Endometrial microvascular endothelial cells (primary cell): Measurements from ENCODE around the gene FLNB. TPM values are rescaled to one million over a fixed set of nuclear protein-coding genes. Genes with fewer than 3 reads are reported as not detected.

Source experiments
- in situ Hi-C: cut with HindIII; loops from 2 replicates; pipeline ENCODE4 v1.10.0; 2017; ENCODE audit warnings: low sequenced_read_pairs, low pct_unique_long_range_greater_than_20kb; ENCODE audit errors: inconsistent ontology term
- total RNA-seq: library from RNA; depleted of rRNA; stranded (reverse); fragments of >200 nt; gene quantifications from one replicate; pipeline ENCODE4 v1.2.3, GENCODE V29; 2015; ENCODE audit errors: inconsistent ontology term

The FLNB gene
- total RNA-seq, 1 donor from 2014 or later: 503 TPM

- in situ Hi-C loops: no loop called here
Observed at GRCh38 chr3:58063022-58063815, 55.0 kb downstream of the FLNB start.

DNA sequence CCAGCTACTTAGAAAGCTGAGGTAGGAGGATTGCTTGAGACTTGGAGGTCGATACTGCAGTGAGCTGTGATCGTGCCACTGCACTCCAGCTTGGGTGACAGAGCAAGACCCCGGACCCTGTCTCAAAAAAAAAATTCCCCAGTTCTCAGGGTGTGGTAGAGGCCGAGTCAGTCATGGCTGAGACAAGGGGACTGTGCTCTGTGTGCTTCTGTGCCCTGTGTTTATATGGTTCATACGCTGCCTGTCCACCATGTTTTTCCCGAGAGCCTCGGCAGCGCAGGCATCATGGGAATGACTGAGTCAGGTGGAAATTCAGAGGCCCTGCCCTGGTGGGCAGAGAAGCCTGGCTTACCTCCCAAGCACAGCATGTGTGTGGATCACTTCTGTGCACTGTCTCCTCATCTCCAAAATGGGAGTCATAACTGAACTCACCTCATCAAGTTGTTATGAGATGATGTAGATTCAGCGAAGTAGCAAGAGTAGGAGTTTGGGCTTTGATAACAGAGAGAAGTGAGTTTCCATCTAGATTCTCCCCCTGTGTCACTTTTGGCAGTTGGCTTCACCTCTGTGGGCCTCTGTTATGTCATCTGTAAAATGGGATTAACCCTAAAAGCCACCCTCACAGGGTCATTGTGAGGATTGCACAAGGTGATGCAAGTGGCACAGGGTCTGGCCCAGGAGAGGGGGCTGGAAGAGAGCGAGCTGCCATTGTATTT, 56.9 kb downstream of the FLNB start:
- in situ Hi-C loops: no loop called here

- in situ Hi-C loops: no loop called here
Observed at GRCh38 chr3:58065700-58066167, 57.5 kb downstream of the FLNB start.

DNA sequence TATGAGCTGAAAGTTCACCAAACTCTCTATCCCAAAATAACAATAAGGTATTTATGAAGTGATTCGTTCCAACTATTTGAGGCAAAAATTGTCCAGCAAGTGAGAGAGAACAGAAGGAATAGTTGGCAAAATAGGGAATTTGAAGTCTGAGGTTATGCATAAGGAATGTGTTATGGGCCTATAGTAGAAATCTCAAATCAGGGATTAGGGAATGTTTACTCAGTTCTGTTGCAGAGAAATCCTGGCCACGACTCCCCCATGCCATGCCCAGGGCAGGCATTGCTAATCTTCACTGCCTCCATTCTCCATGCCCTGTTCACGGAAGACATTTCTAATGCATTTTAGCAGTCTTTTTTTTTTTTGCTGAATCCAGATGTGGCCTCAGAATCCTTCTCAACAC, 58.6 kb downstream of the FLNB start:
- in situ Hi-C loops: no loop called here

DNA sequence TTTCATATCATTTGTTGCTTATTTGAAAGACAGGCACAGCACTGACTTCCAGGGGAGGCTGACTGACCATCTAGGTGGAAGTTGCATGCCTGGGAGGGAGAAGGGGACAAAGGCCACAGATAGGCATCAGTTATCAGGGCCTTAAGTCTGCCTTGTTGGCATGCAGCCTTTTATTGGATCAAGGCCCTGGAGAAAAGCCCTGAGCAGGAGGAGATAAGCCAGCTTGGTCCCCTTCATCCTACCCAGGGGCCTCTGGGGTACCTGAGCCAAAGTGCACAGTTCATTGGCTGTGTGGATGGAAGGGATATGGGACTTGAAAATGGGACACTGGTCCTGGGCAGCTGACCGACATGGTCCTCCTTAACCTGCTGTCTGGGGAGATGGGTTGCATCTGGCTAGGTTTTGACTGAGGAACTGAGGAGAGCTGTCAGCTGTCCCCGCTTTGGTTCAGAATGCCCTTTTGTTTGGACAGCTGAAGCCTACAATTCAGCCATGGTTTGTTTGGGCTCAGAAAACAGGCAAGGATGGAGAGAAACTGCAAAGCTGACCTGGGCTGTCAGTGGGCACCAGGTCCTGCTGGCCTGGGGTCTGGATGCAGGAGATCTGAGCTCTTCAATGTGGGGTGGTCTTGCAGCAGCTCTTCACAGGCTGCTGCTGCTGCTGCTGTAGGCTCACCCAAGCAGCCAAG, 60.0 kb downstream of the FLNB start:
- in situ Hi-C loops: no loop called here

- in situ Hi-C loops: no loop called here
Observed at GRCh38 chr3:58071480-58071971, 63.3 kb downstream of the FLNB start.

DNA sequence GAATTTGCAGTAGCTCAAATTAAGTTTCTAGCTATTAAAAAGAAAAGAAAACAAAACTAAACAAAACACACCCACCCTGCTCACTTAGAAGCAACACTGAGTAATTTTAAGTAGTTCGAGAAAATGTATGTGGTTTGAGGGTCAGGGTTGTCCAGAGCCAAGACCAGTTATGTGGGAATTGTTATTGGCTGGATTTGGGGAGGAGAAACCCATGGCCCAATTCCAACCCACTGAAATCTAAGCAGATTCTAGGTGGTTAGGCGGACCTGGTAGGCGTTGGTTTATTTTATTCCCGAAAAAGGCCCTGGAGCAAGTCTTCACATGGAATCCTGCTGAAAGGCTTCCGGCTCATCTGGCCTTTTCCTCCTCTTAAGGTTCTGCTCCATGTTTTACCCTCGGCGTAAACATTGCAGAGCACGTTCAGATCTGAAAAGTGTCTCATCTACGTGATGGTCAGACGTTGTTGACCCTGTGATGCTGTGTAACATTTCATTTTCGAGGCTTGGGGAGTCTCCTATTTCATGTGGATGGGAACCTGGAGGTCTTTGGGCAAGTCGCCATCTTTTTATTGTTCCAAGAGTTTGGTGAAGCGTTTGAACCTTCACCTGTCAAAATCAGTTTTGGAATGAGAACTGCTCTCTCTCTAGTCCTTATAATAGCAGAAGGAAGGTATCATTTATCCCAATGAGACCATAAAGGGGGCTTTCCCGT, 64.0 kb downstream of the FLNB start:
- in situ Hi-C loops: no loop called here

- in situ Hi-C loops: no loop called here
Observed at GRCh38 chr3:58072763-58073130, 64.5 kb downstream of the FLNB start.

DNA sequence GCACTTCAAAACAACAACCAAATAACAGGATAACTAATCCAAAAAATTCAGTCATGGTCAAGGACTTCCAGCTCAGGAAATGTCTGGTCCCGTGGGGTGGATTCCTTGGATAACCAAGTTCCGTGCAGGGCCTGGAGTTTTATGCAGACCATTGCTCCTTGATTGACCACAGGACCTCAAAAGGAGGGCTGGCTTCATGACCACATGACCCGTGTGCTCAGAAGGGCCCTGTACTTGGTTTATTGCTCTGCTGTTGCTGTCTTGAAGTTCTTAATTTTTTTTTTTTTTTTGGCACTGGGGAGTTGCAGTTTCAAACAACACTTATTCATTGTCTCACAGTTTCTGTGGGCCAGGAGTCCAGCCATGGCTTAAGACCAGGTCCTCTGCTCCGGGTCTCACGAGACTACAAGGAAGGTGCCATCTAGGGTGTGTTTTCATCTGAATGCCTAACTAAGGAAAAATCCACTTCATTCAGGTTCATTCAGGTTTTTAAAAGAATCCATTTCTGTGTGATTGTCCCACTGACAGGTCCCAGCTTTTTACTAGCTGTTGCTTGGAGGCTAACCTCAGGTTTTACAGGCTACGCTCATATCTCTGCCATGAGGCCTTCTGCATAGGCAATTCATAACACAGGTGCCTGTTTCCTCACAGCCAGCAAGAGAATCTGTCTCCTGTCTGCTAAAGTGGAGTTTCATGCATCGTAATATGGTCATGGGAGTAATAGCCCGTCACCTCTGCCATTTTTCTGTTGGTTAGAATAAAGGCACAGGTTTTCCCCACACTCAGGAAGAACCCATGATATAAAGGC, 65.3 kb downstream of the FLNB start:
- in situ Hi-C loops: no loop called here

DNA sequence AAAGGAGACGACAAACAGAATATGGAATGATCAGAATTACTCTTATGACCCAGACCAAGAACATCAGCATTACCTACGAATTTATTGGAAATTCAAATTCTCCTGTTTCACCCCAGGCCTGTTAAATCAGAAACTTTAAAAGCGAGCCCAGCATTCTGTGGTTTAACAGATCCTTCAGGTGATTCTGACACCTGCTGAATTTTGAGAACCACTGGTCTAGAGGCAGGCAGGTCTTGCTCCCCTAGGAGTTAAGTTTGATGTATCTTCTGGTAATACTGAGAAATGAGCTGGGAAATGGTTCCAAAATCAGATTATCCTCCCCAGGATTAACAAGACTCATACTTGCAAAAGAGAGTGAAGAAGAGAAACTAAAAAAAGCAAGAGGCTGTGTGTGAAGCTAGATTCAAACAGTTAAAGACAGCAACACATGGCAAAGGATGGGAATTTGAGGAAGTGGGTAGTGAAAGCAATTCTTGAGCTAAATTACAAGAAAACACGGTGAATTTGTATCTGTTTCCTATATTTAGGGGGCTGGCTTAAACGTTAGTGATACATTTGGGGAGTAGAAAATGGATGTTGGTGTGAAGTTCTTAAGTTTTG, 66.0 kb downstream of the FLNB start:
- in situ Hi-C loops: no loop called here

DNA sequence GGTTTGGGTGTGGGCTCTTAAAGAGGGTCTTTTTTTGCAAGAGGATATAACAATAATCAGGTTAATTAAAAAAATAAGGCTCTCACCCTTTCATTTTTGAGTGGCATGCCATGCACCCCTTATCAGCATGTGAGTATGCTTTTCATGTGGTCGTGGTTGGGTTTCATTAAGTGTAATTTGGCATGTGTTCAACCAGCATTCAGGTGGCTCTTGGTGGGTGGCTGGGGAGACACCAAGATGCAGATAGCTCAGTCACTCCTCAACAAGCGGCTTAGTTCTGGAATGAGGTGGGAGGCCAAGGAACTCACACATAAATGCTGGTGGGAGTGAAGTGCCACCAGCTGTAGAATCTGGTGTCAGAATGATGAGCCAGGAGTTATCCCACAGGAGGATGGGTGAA, 66.8 kb downstream of the FLNB start:
- in situ Hi-C loops: no loop called here

DNA sequence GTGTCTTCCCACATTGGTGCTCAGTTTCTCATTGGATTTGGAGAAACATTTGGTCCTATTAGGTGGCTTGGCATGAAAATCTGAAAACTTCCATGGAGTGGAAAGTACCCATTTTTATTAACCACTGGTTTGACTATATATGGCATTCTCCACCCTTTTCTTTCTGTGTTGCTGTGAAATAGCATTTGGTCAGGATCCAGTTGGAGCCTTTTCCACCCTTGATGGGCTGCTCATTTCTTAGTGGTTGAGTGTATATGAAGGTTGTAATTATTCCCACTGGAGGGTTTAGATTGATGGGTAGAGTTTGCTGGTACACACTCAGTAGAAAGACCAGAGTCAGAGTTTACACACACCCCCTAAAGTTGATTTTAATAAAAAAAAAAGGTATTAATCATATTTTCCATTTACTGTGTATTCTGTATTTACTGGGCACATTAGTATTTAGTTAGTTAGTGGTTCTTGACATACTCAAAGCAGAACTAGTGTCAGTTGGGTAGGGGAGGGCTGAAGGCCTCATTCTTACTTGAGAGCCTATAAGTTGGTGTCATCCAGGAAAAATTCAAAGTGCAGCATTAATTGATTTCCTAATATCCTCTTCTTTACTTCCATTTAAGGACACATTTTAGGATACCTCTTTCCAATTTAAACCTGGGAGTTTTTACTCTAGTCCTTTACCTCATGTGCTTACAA, 69.5 kb downstream of the FLNB start:
- in situ Hi-C loops: no loop called here

GRCh38 chr3:58078610-58079009, 70.4 kb downstream of the FLNB start:
- in situ Hi-C loops: no loop called here

DNA sequence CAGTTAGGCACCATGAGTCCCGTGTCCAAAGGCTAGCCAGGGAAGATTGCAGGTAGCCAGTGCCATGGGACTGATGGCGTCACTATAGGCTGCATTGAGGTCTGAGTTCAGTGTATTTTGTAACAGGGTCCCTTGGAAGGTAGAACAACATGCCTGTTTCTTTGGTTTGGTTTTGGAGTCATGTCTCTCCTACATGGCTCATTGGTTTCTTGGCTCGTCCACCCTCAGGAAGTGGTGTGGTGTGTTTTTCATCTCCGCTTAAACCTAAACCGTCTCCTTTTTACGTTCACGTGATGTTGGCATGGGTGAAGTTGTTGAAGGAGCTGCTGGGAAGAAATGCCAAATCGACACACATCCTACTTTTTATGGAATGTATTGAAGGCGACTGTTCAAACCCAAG, 71.6 kb downstream of the FLNB start:
- in situ Hi-C loops: no loop called here

- in situ Hi-C loops: no loop called here
Observed at GRCh38 chr3:58082047-58082446, 73.8 kb downstream of the FLNB start.

DNA sequence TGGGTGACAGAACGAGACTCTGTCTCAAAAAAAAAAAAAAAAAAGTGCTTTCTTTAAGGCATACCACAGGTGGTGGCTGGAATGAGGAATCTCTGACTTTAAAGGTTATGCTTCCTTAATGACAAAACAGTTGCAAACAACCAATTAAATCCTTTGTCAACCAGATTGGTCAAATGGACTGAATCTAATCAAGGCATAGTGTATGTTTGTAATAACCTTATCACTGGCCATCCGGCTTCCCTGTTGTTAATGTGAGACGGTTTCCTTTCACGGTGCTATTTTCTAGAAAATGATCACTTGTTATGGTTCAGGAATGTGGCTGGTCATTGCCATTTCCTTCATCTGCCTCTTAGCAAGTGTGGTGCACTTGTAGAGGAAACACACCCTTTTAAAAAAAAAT, 75.9 kb downstream of the FLNB start:
- in situ Hi-C loops: no loop called here

GRCh38 chr3:58084788-58085543, 76.7 kb downstream of the FLNB start:
- in situ Hi-C loops: no loop called here
